ENCODE measurements around the gene GSTO2. TPM values are rescaled to one million over a fixed set of nuclear protein-coding genes. Genes with fewer than 3 reads are reported as not detected.

GSTO2 gene
- total and polyA plus RNA-seq, 2 of the 13 experiments (the other 11 are each of a cell fraction or from before 2014, with no cell fraction given) = 2.1 to 7.9 TPM

DNA sequence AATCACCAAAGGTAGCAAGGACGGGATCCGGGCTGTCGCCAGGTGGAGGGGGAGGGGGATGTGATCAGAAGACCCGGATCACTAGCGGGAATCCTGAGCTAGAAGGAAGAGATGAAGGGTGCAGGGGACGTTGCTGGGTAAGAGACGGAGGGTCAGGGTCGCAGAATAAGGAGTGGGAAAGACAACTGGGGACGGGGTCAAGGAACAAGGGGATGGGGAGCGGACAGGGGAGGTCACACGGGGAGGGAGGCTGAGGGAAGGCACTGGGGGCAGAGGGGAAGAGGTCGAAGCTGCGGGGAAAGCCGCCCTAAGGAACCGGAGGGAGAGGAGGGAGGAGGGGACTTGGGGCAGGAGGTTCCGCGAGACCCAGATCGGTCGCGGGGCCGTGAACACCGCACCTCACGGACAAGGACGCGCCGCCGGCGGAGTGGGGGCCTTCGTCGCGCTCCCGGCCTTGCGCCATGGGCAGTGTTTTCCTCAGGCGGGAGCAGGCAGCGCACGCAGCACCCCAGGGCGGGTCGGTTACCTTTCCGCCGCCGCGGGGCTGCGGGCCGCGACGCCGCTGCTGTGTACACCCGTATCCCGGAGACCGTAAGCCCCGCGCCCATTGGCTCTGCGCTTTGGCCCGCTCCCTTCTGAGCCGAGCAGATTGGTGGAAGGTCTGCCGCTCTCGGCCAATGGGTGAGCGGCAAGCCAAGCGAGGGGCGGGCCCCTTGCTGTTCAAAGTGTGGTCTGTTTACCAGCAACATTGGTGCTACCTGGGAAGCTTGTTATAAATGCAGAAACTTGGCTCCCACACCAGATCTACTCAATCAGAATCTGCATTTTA, 37.0 kb upstream of the GSTO2 start, which contains the start of gene CFAP43 (continued):
- TF ChIP-seq, protein P1, sequence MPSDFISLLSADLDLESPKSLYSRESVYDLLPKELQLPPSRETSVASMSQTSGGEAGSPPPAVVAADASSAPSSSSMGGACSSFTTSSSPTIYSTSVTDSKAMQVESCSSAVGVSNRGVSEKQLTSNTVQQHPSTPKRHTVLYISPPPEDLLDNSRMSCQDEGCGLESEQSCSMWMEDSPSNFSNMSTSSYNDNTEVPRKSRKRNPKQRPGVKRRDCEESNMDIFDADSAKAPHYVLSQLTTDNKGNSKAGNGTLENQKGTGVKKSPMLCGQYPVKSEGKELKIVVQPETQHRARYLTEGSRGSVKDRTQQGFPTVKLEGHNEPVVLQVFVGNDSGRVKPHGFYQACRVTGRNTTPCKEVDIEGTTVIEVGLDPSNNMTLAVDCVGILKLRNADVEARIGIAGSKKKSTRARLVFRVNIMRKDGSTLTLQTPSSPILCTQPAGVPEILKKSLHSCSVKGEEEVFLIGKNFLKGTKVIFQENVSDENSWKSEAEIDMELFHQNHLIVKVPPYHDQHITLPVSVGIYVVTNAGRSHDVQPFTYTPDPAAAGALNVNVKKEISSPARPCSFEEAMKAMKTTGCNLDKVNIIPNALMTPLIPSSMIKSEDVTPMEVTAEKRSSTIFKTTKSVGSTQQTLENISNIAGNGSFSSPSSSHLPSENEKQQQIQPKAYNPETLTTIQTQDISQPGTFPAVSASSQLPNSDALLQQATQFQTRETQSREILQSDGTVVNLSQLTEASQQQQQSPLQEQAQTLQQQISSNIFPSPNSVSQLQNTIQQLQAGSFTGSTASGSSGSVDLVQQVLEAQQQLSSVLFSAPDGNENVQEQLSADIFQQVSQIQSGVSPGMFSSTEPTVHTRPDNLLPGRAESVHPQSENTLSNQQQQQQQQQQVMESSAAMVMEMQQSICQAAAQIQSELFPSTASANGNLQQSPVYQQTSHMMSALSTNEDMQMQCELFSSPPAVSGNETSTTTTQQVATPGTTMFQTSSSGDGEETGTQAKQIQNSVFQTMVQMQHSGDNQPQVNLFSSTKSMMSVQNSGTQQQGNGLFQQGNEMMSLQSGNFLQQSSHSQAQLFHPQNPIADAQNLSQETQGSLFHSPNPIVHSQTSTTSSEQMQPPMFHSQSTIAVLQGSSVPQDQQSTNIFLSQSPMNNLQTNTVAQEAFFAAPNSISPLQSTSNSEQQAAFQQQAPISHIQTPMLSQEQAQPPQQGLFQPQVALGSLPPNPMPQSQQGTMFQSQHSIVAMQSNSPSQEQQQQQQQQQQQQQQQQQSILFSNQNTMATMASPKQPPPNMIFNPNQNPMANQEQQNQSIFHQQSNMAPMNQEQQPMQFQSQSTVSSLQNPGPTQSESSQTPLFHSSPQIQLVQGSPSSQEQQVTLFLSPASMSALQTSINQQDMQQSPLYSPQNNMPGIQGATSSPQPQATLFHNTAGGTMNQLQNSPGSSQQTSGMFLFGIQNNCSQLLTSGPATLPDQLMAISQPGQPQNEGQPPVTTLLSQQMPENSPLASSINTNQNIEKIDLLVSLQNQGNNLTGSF (CRISPR knock-in tag; IDR thresholded peaks at IDR 0.05) = 0 out of 2 replicates have a peak, but pooled peaks have one; percentile 64
- TF ChIP-seq, protein P2, sequence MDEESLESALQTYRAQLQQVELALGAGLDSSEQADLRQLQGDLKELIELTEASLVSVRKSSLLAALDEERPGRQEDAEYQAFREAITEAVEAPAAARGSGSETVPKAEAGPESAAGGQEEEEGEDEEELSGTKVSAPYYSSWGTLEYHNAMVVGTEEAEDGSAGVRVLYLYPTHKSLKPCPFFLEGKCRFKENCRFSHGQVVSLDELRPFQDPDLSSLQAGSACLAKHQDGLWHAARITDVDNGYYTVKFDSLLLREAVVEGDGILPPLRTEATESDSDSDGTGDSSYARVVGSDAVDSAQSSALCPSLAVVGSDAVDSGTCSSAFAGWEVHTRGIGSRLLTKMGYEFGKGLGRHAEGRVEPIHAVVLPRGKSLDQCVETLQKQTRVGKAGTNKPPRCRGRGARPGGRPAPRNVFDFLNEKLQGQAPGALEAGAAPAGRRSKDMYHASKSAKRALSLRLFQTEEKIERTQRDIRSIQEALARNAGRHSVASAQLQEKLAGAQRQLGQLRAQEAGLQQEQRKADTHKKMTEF (CRISPR knock-in tag; IDR thresholded peaks at IDR 0.05) = peak; percentile 89; the same call in 1 of the 2 replicates
- TF ChIP-seq PHF20 (CRISPR knock-in tag; IDR thresholded peaks at IDR 0.05) (no peak; the same call in none of the 2 replicates), ZNF556 (CRISPR knock-in tag; IDR thresholded peaks at IDR 0.05; ENCODE audit: borderline replicate concordance) (peak; percentile 31; the same call in 1 of the 2 replicates), ZSCAN31 (CRISPR knock-in tag; IDR thresholded peaks at IDR 0.05; ENCODE audit: low read depth) (peak; percentile 89), ZNF451 (CRISPR knock-in tag; IDR thresholded peaks at IDR 0.05) (0 out of 2 replicates have a peak, but pooled peaks have one; percentile 48), ZNF329 (CRISPR knock-in tag; IDR thresholded peaks at IDR 0.05; ENCODE audit: low read depth) (no peak), SP1 (IDR thresholded peaks at IDR 0.05) (no peak), SP1 (CRISPR knock-in tag; IDR thresholded peaks at IDR 0.05) (peak; percentile 28; the same call in 1 of the 2 replicates), JUND (CRISPR knock-in tag; IDR thresholded peaks at IDR 0.05) (0 out of 2 replicates have a peak, but pooled peaks have one; percentile 61), ZNF589 (CRISPR knock-in tag; conservative IDR thresholded peaks at IDR 0.05) (peak; percentile 87)
- TF ChIP-seq, protein P3, sequence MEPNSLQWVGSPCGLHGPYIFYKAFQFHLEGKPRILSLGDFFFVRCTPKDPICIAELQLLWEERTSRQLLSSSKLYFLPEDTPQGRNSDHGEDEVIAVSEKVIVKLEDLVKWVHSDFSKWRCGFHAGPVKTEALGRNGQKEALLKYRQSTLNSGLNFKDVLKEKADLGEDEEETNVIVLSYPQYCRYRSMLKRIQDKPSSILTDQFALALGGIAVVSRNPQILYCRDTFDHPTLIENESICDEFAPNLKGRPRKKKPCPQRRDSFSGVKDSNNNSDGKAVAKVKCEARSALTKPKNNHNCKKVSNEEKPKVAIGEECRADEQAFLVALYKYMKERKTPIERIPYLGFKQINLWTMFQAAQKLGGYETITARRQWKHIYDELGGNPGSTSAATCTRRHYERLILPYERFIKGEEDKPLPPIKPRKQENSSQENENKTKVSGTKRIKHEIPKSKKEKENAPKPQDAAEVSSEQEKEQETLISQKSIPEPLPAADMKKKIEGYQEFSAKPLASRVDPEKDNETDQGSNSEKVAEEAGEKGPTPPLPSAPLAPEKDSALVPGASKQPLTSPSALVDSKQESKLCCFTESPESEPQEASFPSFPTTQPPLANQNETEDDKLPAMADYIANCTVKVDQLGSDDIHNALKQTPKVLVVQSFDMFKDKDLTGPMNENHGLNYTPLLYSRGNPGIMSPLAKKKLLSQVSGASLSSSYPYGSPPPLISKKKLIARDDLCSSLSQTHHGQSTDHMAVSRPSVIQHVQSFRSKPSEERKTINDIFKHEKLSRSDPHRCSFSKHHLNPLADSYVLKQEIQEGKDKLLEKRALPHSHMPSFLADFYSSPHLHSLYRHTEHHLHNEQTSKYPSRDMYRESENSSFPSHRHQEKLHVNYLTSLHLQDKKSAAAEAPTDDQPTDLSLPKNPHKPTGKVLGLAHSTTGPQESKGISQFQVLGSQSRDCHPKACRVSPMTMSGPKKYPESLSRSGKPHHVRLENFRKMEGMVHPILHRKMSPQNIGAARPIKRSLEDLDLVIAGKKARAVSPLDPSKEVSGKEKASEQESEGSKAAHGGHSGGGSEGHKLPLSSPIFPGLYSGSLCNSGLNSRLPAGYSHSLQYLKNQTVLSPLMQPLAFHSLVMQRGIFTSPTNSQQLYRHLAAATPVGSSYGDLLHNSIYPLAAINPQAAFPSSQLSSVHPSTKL (CRISPR knock-in tag; IDR thresholded peaks at IDR 0.05) = peak; percentile 40
- TF ChIP-seq, protein P4, sequence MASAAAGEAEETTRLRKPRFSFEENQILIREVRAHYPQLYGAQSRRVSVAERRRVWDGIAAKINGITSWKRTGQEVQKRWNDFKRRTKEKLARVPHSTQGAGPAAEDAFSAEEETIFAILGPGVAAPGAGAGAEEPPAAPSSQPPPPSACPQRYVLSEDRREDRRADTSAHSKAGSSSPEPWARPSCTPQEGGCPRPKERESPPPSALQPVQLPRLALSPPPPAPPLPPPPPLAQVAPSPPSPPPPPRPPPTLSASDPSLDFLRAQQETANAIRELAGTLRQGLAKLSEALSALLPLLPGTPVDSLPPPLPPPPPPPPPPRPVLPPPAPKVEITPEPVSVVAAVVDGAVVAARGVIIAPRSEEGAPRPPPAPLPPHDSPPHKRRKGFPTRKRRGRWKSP (CRISPR knock-in tag; IDR thresholded peaks at IDR 0.05) = peak; percentile 59; the same call in 1 of the 2 replicates
- TF ChIP-seq, protein P5, sequence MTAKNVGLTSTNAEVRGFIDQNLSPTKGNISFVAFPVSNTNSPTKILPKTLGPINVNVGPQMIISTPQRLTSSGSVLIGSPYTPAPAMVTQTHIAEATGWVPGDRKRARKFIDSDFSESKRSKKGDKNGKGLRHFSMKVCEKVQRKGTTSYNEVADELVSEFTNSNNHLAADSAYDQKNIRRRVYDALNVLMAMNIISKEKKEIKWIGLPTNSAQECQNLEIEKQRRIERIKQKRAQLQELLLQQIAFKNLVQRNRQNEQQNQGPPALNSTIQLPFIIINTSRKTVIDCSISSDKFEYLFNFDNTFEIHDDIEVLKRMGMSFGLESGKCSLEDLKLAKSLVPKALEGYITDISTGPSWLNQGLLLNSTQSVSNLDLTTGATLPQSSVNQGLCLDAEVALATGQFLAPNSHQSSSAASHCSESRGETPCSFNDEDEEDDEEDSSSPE (CRISPR knock-in tag; IDR thresholded peaks at IDR 0.05) = peak; percentile 87

All from HepG2 (cell line).